Mammary epithelial cell (primary cell): Measurements from ENCODE around the gene CGNL1.

ENCODE experiments used
- CTCF ChIP-seq, 2 donors: IDR thresholded peaks in 1 of 2; conservative IDR thresholded peaks in 1 of 2; 2 replicates each; pipeline ENCODE4 v1.5.1; 2011 to 2012; ENCODE audit warnings: inconsistent platforms in 2 of 2, low read length in 2 of 2, mild to moderate bottlenecking in 2 of 2, control low read depth in 1 of 2, low read depth in 1 of 2; ENCODE audit not compliant: insufficient read depth in 1 of 2; ENCODE audit errors: extremely low read depth in 1 of 2
- EZH2 ChIP-seq: IDR thresholded peaks from 2 replicates; pipeline ENCODE4 v1.6.1; 2012; ENCODE audit warnings: low read length, inconsistent platforms, borderline replicate concordance

- TF ChIP-seq CTCF (conservative IDR thresholded peaks at IDR 0.05 in 1 of 2, IDR thresholded peaks at IDR 0.05 in 1 of 2; ENCODE audit: extremely low read depth in 1 of 2, insufficient read depth in 1 of 2, low read depth in 1 of 2, low read length in 2 of 2) (no peak), EZH2 (no peak)
Observed at GRCh38 chr15:57476533-57476975, 100.2 kb downstream of the CGNL1 start.
